Endothelial cell of umbilical vein (primary cell): ENCODE data around the gene TPRG1L. TPM values are rescaled to one million over a fixed set of nuclear protein-coding genes. Genes with fewer than 3 reads are reported as not detected.

ENCODE experiments used
- BruUV-seq: library from RNA; stranded (reverse); fragments of 400-500 nt; replicated peaks from 2 replicates; lab custom pipeline; 2021; lab: Mats Ljungman, UMichigan
- CTCF ChIA-PET: fragments of 300-600, 350-600 bp; sonication (Branson Sonifier 250); formaldehyde crosslinking; loops from one replicate; lab custom pipeline; 2021; ENCODE audit warnings: antibody characterized with exemption, inconsistent platforms; lab: Charles Lee
- POLR2A ChIA-PET: fragments of 300-600, 350-600 bp; sonication (Branson Sonifier 250); formaldehyde crosslinking; loops from one replicate; lab custom pipeline; 2021; ENCODE audit warnings: antibody characterized with exemption, inconsistent platforms; lab: Charles Lee
- DNase-seq: peaks from one replicate; pipeline ENCODE4 v3.0.0-alpha.2; 2011; ENCODE audit warnings: low read depth, low spot score
- FAIRE-seq: peaks from 2 replicates; lab custom pipeline; 2011; peaks lifted over from hg19 to GRCh38; lab: Jason Lieb, UNC
- H2AFZ ChIP-seq: 2 replicates; pipeline ENCODE4 v1.6.0; 2012; ENCODE audit warnings: low read depth, low read length, control low read depth, inconsistent platforms
- H3K27ac ChIP-seq: 2 replicates; pipeline ENCODE4 v1.5.1; 2011; ENCODE audit warnings: low read depth, mild to moderate bottlenecking, control low read depth, low read length, moderate library complexity; ENCODE audit not compliant: insufficient read depth
- H3K27me3 ChIP-seq, 2 experiments: 2 replicates each; pipeline versions ENCODE4 v1.6.0 to v1.6.1; 2011; ENCODE audit warnings: low read length in 2 of 2, mixed read lengths in 1 of 2; ENCODE audit not compliant: control insufficient read depth in 2 of 2, insufficient read depth in 2 of 2
- H3K36me3 ChIP-seq, 2 experiments: 2 replicates in 1 of 2; 3 replicates in 1 of 2; pipeline ENCODE4 v1.5.1; 2011; ENCODE audit warnings: low read length in 2 of 2, mild to moderate bottlenecking in 1 of 2, moderate library complexity in 1 of 2; ENCODE audit not compliant: control insufficient read depth in 2 of 2, insufficient read depth in 2 of 2; ENCODE audit errors: extremely low read depth in 1 of 2
- H3K4me1 ChIP-seq: 3 replicates; pipeline ENCODE4 v1.5.1; 2011; ENCODE audit warnings: mild to moderate bottlenecking, low read length; ENCODE audit not compliant: control insufficient read depth, insufficient read depth; ENCODE audit errors: extremely low read depth
- H3K4me2 ChIP-seq: 2 replicates; pipeline ENCODE4 v1.6.1; 2011; ENCODE audit warnings: low read length, control low read depth, mixed read lengths; ENCODE audit not compliant: insufficient read depth
- H3K4me3 ChIP-seq, 3 experiments: fragments of 200-600 bp in 1 of 3; sonication (generic), shearing (Covaris generic) in 1 of 3; replicated peaks in 1 of 3; 2 replicates each; pipeline ENCODE4 v1.5.1; 2011 to 2016; ENCODE audit warnings: control low read depth in 3 of 3, low read length in 3 of 3, mild to moderate bottlenecking in 2 of 3, inconsistent platforms in 1 of 3, low read depth in 1 of 3, moderate library complexity in 1 of 3; ENCODE audit not compliant: insufficient read depth in 1 of 3
- H3K79me2 ChIP-seq: 2 replicates; pipeline ENCODE4 v1.6.0; 2012; ENCODE audit warnings: low read length, inconsistent platforms; ENCODE audit not compliant: control insufficient read depth, insufficient read depth
- H3K9ac ChIP-seq: replicated peaks from 2 replicates; pipeline ENCODE3; 2011; ENCODE audit warnings: low read length, control low read depth; ENCODE audit not compliant: insufficient read depth; ENCODE audit errors: extremely low read depth
- H3K9me1 ChIP-seq: replicated peaks from 3 replicates; pipeline ENCODE4 v1.6.0; 2011; ENCODE audit warnings: mild to moderate bottlenecking, low read length; ENCODE audit not compliant: control insufficient read depth, insufficient read depth; ENCODE audit errors: extremely low read depth
- H3K9me3 ChIP-seq: replicated peaks from 2 replicates; pipeline ENCODE4 v1.5.1; 2012; ENCODE audit warnings: low read length, inconsistent platforms; ENCODE audit not compliant: control insufficient read depth, insufficient read depth
- H4K20me1 ChIP-seq: replicated peaks from 2 replicates; pipeline ENCODE3; 2011; ENCODE audit warnings: mild to moderate bottlenecking, low read length; ENCODE audit not compliant: control insufficient read depth, insufficient read depth; ENCODE audit errors: extremely low read depth
- EZH2 ChIP-seq: IDR thresholded peaks from 2 replicates; pipeline ENCODE4 v1.6.1; 2012; ENCODE audit warnings: borderline replicate concordance, low read depth, mild to moderate bottlenecking, moderate library complexity, low read length, inconsistent platforms; ENCODE audit not compliant: severe bottlenecking
- FOS ChIP-seq: IDR thresholded peaks from 2 replicates; pipeline ENCODE4 v1.6.1; 2011; ENCODE audit warnings: mild to moderate bottlenecking, low read length, moderate library complexity, borderline replicate concordance; ENCODE audit not compliant: insufficient read depth
- GATA2 ChIP-seq: IDR thresholded peaks from 2 replicates; pipeline ENCODE4 v1.7.0; 2011; ENCODE audit warnings: low read depth, mild to moderate bottlenecking, moderate library complexity, mixed read lengths, low read length; ENCODE audit not compliant: insufficient read length, insufficient read depth
- JUN ChIP-seq: IDR thresholded peaks from 2 replicates; pipeline ENCODE4 v1.6.1; 2011; ENCODE audit warnings: borderline replicate concordance, low read depth; ENCODE audit not compliant: insufficient read length, insufficient read depth
- MYC ChIP-seq: IDR thresholded peaks from one replicate; pipeline ENCODE4 v1.6.1; 2011; ENCODE audit warnings: mild to moderate bottlenecking, low read depth, low read length
- POLR2A ChIP-seq: IDR thresholded peaks from 2 replicates; pipeline ENCODE4 v1.6.1; 2012; ENCODE audit warnings: low read depth, mild to moderate bottlenecking, control low read depth, low read length
- POLR2AphosphoS5 ChIP-seq: IDR thresholded peaks from 2 replicates; pipeline ENCODE4 v1.6.1; 2012; ENCODE audit warnings: low read depth, mild to moderate bottlenecking, control low read depth, low read length, moderate library complexity; ENCODE audit not compliant: insufficient read depth
- dilution Hi-C: fragments of 300-500 bp; cut with MboI; formaldehyde crosslinking; loops from one replicate; pipeline ENCODE4 v1.15.0; 2019; ENCODE audit warnings: low sequenced_read_pairs; ENCODE audit not compliant: extremely low pct_ligation_motif_present
- intact Hi-C: fragments of 100-400 bp; cut with micrococcal nuclease; formaldehyde crosslinking; loops from one replicate; pipeline ENCODE4 v1.10.0; 2022
- polyA plus RNA-seq, 4 experiments: library from polyadenylated mRNA; depleted of rRNA in 3 of 4; stranded (reverse) in 3 of 4; unstranded in 1 of 4; fragments of >200 nt; gene quantifications; 2 replicates each; pipeline versions ENCODE4 v1.2.1 to v1.2.3, GENCODE V29; 2011 to 2012; ENCODE audit warnings: missing spikeins in 1 of 4
- total RNA-seq: library from RNA; stranded (reverse); gene quantifications from 2 replicates; pipeline ENCODE4 v1.2.3, GENCODE V29; 2021
- TF ChIP-seq, protein P1 (sequence below): IDR thresholded peaks from 2 replicates; pipeline ENCODE4 v1.6.1; 2011; ENCODE audit not compliant: insufficient read depth, insufficient read length
- TF ChIP-seq, protein P2 (sequence below), 2 donors: IDR thresholded peaks; 1 replicate in 1 of 2; 2 replicates in 1 of 2; pipeline ENCODE4 v1.5.1; 2011; ENCODE audit warnings: low read length in 2 of 2, mild to moderate bottlenecking in 2 of 2, moderate library complexity in 2 of 2, control low read depth in 1 of 2, inconsistent platforms in 1 of 2, low read depth in 1 of 2; ENCODE audit not compliant: insufficient read depth in 1 of 2; ENCODE audit errors: extremely low read depth in 1 of 2

The TPRG1L gene
- total and polyA plus RNA-seq, 2 donors (not counting 3 experiments of a cell fraction or from before 2014, with no cell fraction given), result 52.3 to 53.8 TPM

DNA sequence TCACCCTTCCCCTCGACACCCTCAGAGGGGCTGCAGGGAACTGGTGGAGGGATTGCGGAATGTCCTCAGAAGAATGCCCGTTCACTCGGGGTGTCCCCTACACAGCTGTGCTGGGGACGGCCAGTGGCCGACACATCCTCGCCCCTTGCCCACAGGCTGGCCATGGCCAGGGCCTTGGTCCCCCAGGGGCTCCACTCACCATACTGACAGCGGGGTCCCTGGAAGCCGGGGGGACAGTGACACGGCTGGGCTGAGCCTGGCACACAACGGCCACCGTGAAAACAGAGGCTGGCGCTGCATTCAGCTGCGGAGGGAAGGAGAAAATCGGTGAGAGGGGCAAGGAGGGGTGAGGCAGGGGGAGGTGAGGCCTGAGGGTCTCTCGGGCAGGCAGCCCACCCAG lies 45.2 kb upstream of the TPRG1L start:
- POLR2A ChIA-PET, result no interaction called here

More for the DNA sequence above, 45.2 kb upstream of the TPRG1L start:
- Histone ChIP-seq H4K20me1 (no peaks in the 10 kb centered on the region), H3K27ac (no peak overlapping the region), H3K36me3 (no peaks in the 10 kb centered on the region), H3K4me1 (no peaks in the 10 kb centered on the region), H3K79me2 (no peaks in the 10 kb centered on the region), H3K9me3 (no peaks in the 10 kb centered on the region), H2AFZ (no peak overlapping the region), H3K9me1 (no peaks in the 10 kb centered on the region), H3K27me3 (no peaks in the 10 kb centered on the region), H3K4me2 (no peak overlapping the region), H3K4me3 (no peak overlapping the region), H3K9ac (no peak overlapping the region)
- intact Hi-C loops, result no loop called here
- no peak for TF ChIP-seq POLR2AphosphoS5
- no peak for TF ChIP-seq EZH2
- no peak for TF ChIP-seq MYC
- no peak for TF ChIP-seq JUN
- no peak for TF ChIP-seq GATA2
- TF ChIP-seq, protein P1, sequence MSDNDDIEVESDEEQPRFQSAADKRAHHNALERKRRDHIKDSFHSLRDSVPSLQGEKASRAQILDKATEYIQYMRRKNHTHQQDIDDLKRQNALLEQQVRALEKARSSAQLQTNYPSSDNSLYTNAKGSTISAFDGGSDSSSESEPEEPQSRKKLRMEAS, result no peak
- TF ChIP-seq, protein P2, sequence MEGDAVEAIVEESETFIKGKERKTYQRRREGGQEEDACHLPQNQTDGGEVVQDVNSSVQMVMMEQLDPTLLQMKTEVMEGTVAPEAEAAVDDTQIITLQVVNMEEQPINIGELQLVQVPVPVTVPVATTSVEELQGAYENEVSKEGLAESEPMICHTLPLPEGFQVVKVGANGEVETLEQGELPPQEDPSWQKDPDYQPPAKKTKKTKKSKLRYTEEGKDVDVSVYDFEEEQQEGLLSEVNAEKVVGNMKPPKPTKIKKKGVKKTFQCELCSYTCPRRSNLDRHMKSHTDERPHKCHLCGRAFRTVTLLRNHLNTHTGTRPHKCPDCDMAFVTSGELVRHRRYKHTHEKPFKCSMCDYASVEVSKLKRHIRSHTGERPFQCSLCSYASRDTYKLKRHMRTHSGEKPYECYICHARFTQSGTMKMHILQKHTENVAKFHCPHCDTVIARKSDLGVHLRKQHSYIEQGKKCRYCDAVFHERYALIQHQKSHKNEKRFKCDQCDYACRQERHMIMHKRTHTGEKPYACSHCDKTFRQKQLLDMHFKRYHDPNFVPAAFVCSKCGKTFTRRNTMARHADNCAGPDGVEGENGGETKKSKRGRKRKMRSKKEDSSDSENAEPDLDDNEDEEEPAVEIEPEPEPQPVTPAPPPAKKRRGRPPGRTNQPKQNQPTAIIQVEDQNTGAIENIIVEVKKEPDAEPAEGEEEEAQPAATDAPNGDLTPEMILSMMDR (IDR thresholded peaks at IDR 0.05; ENCODE audit: extremely low read depth in 1 of 2, insufficient read depth in 1 of 2, low read depth in 1 of 2, low read length in 2 of 2), result no peak
- no peak for TF ChIP-seq POLR2A
- no peak for TF ChIP-seq FOS
- no peak for FAIRE-seq
- no peak for DNase-seq
- dilution Hi-C loops, result no loop called here
- BruUV-seq, result no TSS peak
- CTCF ChIA-PET, result interaction anchor here (1.1 to 2.4 kb wide), 2 partner anchors 15 to 145 kb away, joined by 3 to 5 read pairs; no protein-coding TSS in a partner anchor
